Right hindlimb (tissue), 1 donor: ENCODE measurements around the gene TMSB4X.
"Not testable (repeated sequence)": the region's sequence is repeated elsewhere in the genome, so short reads cannot be mapped to it uniquely, and the experiment has no call there.

Experiments used
- DNase-seq: peaks from one replicate; pipeline ENCODE4 v3.0.0-alpha.2; 2018

TMSB4X gene

GRCh38 chrX:12974796-12975669, at the start of gene TMSB4X:
TSS of gene TMSB4X (plus strand) at chrX:12975110.
- DNase-seq, result peak; percentile 91

DNA sequence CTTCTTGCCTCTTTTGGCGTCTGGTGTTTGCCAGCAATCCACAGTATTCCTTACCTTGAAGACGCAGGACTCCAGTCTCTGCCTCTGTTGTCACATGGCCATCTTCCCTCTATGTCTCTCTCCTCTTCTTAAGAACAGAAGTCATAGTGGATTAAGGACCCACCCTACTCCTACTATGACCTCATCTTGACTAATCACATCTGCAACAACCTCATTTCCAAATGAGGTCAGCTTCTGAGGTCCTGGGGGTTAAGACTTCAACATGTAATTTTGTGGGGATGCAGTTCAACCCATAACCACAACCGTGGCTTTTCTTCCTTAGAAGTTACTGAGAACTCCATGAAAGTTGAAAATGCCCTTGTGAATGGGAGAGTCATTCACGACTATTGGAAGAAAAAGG, 45.2 kb upstream of the TMSB4X start:
- DNase-seq, result no peak

DNA sequence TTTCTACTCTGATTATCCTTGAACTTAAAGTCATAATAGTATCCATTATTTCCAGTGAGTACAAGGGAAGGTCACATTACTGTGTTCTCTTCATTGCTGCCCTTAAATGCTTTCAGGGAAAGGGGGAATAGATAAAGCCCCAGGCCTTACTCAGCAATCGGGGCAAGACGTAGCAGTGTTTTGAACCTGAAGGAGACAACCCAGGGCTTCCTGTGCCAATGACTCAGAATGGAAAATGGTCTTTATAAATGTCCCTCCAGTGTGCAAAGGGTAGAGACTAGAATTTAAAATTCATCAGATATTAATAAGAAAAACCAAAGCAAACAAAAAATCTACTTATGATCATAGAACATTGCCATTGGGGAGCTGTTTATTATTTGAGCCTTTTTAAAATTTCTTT, 44.8 kb upstream of the TMSB4X start:
- DNase-seq, result no peak

DNA sequence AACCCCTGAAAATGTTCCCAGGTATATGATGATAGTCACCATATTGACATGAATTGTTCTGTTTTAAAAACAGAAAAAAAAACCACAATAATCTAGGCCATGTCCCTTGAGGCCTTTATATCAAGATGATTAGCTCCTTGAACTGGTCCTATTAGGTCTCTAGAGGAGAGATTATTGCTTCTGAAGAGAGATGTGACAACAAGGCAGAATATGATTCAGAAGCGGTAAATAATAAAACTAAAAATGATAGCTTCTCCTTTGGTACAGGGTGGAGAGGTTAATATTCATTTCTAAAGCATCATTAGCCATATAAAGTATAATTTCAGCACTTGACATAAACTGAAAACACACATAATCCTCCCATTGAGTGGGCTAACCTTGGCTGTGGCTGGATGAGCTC, 42.7 kb upstream of the TMSB4X start:
- DNase-seq, result no peak

- DNase-seq, result no peak
These were observed 40.1 kb upstream of the TMSB4X start for GRCh38 chrX:12934850-12935249.

GRCh38 chrX:12936947-12937346, 38.0 kb upstream of the TMSB4X start:
- no peak for DNase-seq

DNA sequence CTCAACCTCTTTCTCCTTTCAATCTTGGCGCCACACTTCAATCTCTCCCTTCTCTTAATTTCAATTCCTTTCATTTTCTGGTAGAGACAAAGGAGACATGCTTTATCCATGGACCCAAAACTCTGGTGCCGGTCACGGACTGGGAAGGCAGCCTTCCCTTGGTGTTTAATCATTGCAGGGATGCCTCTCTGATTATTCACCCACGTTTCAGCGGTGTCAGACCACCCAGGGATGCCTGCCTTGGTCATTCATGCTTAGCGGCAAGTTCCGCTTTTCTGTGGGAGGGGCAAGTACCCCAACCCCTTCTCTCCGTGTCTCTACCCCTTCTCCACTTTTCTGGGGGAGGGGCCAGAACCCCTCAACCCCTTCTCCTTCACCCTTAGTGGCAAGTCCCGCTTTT, 34.4 kb upstream of the TMSB4X start:
- not testable (repeated sequence) for DNase-seq

DNA sequence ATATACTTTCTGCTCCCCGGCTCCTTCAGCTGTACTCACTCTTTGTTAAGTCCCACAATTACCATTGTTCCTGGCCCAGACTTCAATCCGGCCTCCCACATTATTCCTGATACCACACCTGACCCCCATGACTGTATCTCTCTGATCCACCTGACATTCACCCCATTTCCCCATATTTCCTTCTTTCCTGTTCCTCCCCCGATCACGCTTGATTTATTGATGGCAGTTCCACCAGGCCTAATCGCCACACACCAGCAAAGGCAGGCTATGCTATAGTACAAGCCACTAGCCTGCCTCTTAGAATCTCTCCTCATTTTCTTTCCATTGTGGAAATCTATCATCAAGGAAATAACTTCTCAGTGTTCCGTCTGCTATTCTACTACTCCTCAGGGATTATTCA, 31.3 kb upstream of the TMSB4X start:
- not testable (repeated sequence) for DNase-seq

GRCh38 chrX:12944452-12944851, 30.5 kb upstream of the TMSB4X start:
- not testable (repeated sequence) for DNase-seq

DNA sequence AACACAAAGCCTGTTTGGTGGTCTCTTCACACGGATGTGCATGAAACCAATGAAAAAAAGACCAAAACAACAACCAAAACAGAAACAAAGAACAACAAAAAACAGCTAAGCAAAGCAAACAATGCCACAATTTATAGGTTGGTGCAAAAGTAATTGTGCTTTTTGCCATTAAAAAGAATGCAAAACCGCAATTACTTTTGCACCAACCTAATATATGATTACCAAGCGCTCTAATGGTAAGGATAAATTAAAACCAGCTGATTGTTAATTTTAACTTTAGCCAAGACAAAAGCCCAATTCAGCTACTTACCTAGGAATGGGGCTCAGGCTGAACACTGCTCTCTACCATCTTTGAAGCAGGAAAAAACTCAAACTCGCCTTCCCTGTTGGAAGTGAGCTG, 29.4 kb upstream of the TMSB4X start:
- DNase-seq, result no peak

GRCh38 chrX:12946406-12946805, 28.5 kb upstream of the TMSB4X start:
- DNase-seq, result no peak

DNA sequence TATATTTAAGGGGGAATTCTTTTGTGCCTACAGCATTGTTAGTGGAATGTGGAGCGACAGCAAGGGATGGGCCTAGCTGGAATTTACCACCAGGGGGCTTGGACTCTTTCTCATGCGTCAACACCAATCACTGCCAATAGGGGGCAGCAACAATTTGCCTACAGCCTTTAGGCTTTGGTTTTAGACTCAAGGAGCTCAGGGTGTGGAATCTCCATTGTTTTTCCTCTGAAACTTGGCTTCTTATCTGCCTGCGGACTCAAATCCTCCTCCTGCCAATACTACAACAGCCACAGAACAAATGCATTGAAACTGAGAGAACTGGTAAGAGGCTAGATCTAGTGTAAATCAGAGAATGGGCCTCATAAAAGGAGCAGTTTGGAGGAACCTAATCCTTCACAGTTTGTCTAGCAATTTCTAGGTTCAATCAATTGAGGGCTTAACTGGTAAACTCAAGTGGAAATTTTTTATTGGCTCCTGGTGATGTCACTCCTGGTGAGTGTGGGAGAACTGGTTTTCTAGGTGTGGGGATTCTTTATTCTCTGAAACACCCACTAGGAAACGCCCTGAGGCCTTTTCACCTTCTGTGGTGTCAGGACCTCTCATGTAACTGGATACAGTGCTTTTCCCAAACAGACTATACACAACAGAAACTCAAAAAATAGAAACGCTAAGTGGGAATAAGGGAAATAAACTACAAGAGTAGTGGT, 27.9 kb upstream of the TMSB4X start:
- DNase-seq, result peak; percentile 69

- DNase-seq, result no peak
These were observed 27.2 kb upstream of the TMSB4X start for GRCh38 chrX:12947545-12948235.

DNA sequence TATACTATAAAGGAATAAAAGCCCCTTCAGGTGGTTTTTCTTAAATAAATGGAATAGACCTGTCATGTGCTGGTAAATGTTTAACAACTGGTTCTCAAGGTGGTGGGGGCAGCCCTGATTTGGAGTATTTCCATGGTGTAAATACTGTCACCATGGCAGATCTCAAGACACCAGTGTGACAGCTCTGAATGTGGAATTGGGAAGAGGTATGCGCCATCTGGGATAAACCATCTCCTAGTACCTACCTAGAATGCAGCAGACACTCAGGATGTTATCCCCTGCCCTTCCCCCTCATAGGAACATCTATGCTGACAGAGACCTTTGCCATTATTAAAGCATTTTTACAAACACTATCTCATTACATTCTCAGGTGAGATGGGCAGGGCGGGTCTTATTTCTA, 26.4 kb upstream of the TMSB4X start:
- DNase-seq, result no peak

DNA sequence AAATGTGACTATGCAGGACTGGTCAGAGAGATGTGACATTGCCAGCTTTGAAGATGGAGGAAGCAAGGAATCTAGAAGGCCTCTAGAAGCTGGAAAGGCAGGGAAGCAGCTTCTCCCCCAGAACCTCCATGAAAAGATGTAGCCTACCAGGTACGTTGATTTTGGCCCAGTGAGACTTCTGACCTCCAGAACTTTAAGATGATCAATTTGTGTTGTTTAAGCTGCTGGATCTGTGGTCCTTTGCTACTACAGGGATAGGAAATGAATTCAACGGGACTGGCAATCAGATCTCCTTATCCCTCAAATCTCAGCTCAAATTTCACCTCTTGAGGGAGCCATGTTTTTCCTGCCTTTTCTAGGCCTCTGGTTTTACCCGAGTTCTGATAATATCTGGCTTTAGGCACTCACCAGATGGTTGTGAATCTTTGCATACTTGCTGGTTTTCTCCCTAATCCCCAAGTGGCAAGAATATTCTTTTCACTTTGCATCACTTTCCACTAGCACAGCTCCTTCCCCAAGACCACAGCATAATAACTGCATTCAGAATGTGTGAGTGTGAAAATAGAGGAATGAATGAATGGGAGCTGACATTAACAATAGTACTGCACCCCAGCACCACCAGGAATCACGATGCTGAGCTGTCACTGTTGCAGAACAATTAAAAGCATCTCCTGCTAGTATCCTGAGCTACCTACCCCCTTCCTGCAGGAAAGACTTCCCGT, 25.5 kb upstream of the TMSB4X start:
- DNase-seq, result no peak

GRCh38 chrX:12949927-12950656, 24.8 kb upstream of the TMSB4X start:
- peak; percentile 71 for DNase-seq

DNA sequence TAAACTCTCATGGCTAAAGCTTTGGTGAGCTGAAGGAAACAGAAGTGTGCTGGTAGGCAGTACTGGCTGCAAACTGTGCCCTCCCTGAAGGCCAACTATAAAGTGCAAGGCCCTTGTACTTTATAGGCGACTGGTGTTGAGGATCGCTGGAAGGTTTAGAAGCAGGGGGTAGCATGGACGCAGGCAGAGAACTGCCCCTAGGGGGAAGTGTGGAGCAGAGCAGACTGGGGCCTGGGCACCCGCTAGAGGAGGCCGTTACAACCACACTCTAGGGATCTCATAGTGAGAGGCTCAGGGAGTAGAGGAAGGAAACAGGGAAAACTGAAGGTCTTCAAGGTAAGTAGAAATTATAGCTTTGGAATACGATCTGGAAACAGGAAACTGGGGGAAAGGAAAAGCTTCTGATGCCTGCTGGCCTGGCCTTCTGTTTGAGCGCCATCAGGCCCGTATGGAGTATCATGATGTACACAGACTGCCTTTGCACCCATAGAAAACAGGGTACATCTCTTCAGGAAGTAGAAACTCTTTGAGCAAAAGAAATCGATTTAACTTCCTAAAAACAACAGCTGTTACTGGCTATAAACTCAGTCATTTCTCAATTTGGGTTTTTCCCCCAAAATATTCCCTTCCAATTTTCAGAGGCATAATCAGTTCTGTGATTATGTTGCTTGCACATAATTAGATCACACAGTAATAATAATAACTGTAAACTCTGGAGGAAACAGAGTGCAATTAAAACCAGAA, 23.9 kb upstream of the TMSB4X start:
- no peak for DNase-seq

GRCh38 chrX:12951595-12951975, 23.3 kb upstream of the TMSB4X start:
- DNase-seq, result no peak

DNA sequence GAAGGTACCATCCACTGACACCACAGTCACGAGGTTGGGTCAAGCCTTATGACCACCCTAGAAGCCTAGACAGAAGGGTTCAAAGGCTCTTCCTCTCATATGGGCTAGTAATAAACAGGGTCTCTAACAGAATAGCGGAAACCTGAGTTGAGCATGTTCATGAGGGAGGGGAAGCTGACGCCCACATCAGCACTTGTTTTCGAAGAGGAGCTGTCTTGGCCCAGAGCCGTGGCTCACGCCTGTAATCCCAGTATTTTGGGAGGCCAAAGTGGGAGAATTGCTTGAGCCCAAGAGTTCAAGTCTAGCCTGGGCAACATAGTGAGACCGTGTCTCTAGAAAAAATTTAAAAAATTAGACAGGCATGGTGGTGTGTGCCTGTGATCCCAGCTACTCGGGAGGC, 21.5 kb upstream of the TMSB4X start:
- DNase-seq, result no peak

GRCh38 chrX:12954376-12954775, 20.5 kb upstream of the TMSB4X start:
- DNase-seq, result no peak

- DNase-seq, result no peak
These were observed 19.9 kb upstream of the TMSB4X start for GRCh38 chrX:12954981-12955380.
